ENCODE results near the gene RHBDD2.

DNA sequence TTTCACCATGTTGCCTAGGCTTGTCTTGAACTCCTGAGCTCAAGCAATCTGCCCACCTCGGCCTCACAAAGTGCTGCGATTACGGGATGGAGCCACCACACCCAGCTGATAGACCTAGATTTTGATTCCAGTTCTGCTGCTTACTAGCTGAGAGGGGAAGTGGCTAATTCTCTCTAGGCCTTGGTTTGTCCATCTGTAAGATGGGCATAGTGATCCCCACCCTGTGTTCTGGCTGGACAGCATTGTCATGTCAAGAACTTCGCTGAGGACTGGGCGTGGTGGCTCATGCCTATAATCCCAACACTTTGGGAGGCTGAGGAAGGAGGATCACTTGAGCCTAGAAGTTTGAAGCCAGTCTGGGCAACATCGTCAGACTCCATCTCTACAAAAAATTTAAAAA, 47.9 kb upstream of the RHBDD2 start:
- TF ChIP-seq CTCF (IDR thresholded peaks at IDR 0.05) (no peak), POLR2A (IDR thresholded peaks at IDR 0.05) (no peak)

All from right lobe of liver (tissue), 4 donors.